COLO829 (cell line): ENCODE measurements around the gene ALDH16A1.

ENCODE experiments used
- DNase-seq: peaks from one replicate; pipeline ENCODE4 v3.0.0; 2012; ENCODE audit warnings: low spot score

ALDH16A1 gene

DNA sequence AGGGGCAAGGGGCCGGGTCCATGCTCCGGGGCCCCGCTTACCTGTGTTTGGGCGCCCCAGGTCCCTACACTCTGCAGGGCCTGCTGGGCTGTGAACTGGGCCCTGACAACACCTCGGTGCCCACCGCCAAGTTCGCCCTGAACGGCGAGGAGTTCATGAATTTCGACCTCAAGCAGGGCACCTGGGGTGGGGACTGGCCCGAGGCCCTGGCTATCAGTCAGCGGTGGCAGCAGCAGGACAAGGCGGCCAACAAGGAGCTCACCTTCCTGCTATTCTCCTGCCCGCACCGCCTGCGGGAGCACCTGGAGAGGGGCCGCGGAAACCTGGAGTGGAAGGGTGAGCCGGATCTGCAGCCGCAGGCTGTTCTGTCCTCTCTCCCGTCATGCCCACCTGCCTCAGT, 61.1 kb downstream of the ALDH16A1 start:
- DNase-seq = no peak

DNA sequence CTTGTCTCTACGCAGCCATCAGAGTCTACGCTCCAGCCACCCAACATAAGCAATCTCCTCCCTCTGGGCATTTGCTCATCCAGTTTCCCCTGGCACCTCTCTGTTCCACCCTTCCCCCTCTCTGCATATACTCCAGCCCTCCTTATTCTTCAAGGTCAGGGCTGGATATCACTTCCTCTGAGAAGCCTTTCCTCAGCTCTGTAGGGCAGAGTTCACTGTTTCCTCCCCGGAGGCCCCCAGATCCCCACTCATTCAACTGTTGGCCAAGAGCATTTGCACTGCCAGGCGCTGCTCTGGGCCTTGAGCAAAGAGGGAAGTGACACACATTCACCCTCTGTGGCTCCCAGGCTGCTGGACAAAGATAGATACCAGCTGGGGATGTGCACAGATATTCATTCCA, 62.7 kb downstream of the ALDH16A1 start:
- DNase-seq = no peak

DNA sequence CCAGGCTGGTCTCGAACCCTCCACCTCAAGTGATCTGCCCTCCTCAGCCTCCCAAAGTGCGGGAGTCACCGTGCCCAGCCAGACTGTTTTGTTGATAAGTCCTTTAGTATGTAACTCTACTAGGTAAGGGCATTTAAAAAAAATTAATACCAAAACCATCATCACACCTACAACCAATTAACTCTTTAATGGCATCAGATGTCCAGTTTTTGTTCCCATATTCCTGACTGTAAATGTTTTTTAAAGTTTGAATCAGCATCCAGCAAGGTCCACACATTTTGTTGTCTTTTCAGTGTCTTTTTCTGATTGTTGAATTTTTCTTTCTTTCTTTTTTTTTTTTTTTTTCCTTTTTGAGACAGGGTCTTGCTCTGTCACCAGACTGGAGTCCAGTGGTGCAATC, 65.0 kb downstream of the ALDH16A1 start:
- no peak for DNase-seq
